Right forelimb (tissue), 1 donor: ENCODE measurements around the gene SGCA.

Experiments used
- DNase-seq: peaks from one replicate; pipeline ENCODE4 v3.0.0-alpha.2; 2018

SGCA gene

GRCh38 chr17:50134206-50135110 is 31.3 kb upstream of the SGCA start:
- DNase-seq = no peak

- no peak for DNase-seq
These were observed 30.3 kb upstream of the SGCA start for GRCh38 chr17:50135316-50136095.

GRCh38 chr17:50136096-50136687 is 29.6 kb upstream of the SGCA start:
- DNase-seq = no peak

GRCh38 chr17:50137042-50137441 is 28.8 kb upstream of the SGCA start:
- DNase-seq = no peak

- DNase-seq = no peak
These were observed 26.5 kb upstream of the SGCA start for GRCh38 chr17:50139185-50139783.

- peak; percentile 79 for DNase-seq
These were observed 25.6 kb upstream of the SGCA start for GRCh38 chr17:50139950-50140885.

GRCh38 chr17:50141026-50141744 is 24.6 kb upstream of the SGCA start:
- DNase-seq = no peak

GRCh38 chr17:50141745-50142110 is 24.1 kb upstream of the SGCA start:
- no peak for DNase-seq

- no peak for DNase-seq
These were observed 22.2 kb upstream of the SGCA start for GRCh38 chr17:50143461-50144176.

- DNase-seq = no peak
These were observed 21.4 kb upstream of the SGCA start for GRCh38 chr17:50144355-50144754.

GRCh38 chr17:50144845-50145531 is 20.8 kb upstream of the SGCA start:
- DNase-seq = no peak

GRCh38 chr17:50145532-50146229 is 20.1 kb upstream of the SGCA start:
- DNase-seq = no peak

- DNase-seq = no peak
These were observed 19.4 kb upstream of the SGCA start for GRCh38 chr17:50146230-50146926.

- no peak for DNase-seq
These were observed 18.7 kb upstream of the SGCA start for GRCh38 chr17:50146927-50147665.

- DNase-seq = no peak
These were observed 18.0 kb upstream of the SGCA start for GRCh38 chr17:50147841-50148225.

GRCh38 chr17:50148226-50149090 is 17.3 kb upstream of the SGCA start:
- peak; percentile 82 for DNase-seq

- DNase-seq = no peak
These were observed 16.8 kb upstream of the SGCA start for GRCh38 chr17:50149091-50149416.
